GM23338 (cell line): ENCODE data around the gene RINT1. TPM values are rescaled to one million over a fixed set of nuclear protein-coding genes. Genes with fewer than 3 reads are reported as not detected.
A peak's percentile ranks its signal among the peaks of the same experiment; 100 is the strongest.

Experiments used
- ATAC-seq: fragments of 200-7000 bp; cut with Tn5 transposase; 3 replicates; pipeline ENCODE4 v1.9.1; 2020
- DNase-seq: peaks from one replicate; pipeline ENCODE4 v3.0.0-alpha.2; 2015; ENCODE audit warnings: low spot score
- H2AFZ ChIP-seq: fragments of 200-600 bp; sonication (generic); 2 replicates; pipeline ENCODE4 v1.8.0; 2016; ENCODE audit warnings: antibody characterized with exemption, mild to moderate bottlenecking, moderate library complexity
- H3F3A ChIP-seq: fragments of 200-600 bp; sonication (generic); replicated peaks from 2 replicates; pipeline ENCODE4 v1.8.0; 2017; ENCODE audit warnings: antibody characterized with exemption, mixed run types, low read depth
- H3K27ac ChIP-seq: fragments of 200-600 bp; sonication (generic); 2 replicates; pipeline ENCODE4 v1.6.1; 2016; ENCODE audit warnings: low read depth
- H3K27me3 ChIP-seq: fragments of 200-600 bp; sonication (generic); 2 replicates; pipeline ENCODE4 v1.8.0; 2016; ENCODE audit warnings: mild to moderate bottlenecking, mixed run types, moderate library complexity; ENCODE audit not compliant: insufficient read depth
- H3K36me3 ChIP-seq: fragments of 200-600 bp; sonication (generic); 2 replicates; pipeline ENCODE4 v1.8.0; 2016; ENCODE audit warnings: mild to moderate bottlenecking; ENCODE audit not compliant: insufficient read depth
- H3K4me1 ChIP-seq: fragments of 200-600 bp; sonication (generic); 2 replicates; pipeline ENCODE4 v1.8.0; 2016; ENCODE audit warnings: mild to moderate bottlenecking, moderate library complexity; ENCODE audit not compliant: insufficient read depth
- H3K4me2 ChIP-seq: fragments of 200-600 bp; sonication (generic); 2 replicates; pipeline ENCODE4 v1.7.1; 2017; ENCODE audit warnings: mixed run types
- H3K4me3 ChIP-seq: fragments of 200-600 bp; sonication (generic); 2 replicates; pipeline ENCODE4 v1.6.1; 2016; ENCODE audit warnings: mixed run types
- H3K79me2 ChIP-seq: fragments of 200-600 bp; sonication (generic); replicated peaks from 2 replicates; pipeline ENCODE4 v1.8.0; 2017; ENCODE audit warnings: mild to moderate bottlenecking; ENCODE audit not compliant: insufficient read depth
- H3K9me2 ChIP-seq: fragments of 200-600 bp; sonication (generic); 2 replicates; pipeline ENCODE4 v1.8.0; 2017; ENCODE audit not compliant: insufficient read depth
- H4K20me1 ChIP-seq: fragments of 200-600 bp; sonication (generic); replicated peaks from 2 replicates; pipeline ENCODE4 v1.8.0; 2017; ENCODE audit warnings: mild to moderate bottlenecking; ENCODE audit not compliant: insufficient read depth
- H3K27ac Mint-ChIP-seq: 2 replicates; pipeline ENCODE4 v1.8.0; 2020; ENCODE audit warnings: inconsistent platforms, mild to moderate bottlenecking, moderate library complexity, mixed read lengths
- H3K27me3 Mint-ChIP-seq: 3 replicates; pipeline ENCODE4 v1.8.0; 2022; ENCODE audit warnings: low read depth, mild to moderate bottlenecking, moderate library complexity, mixed read lengths, inconsistent platforms; ENCODE audit not compliant: insufficient read depth, poor library complexity
- H3K36me3 Mint-ChIP-seq: 3 replicates; pipeline ENCODE4 v1.8.0; 2021; ENCODE audit warnings: low read depth, mild to moderate bottlenecking, inconsistent platforms, moderate library complexity, mixed read lengths
- H3K4me1 Mint-ChIP-seq: 3 replicates; pipeline ENCODE4 v1.8.0; 2020; ENCODE audit warnings: mild to moderate bottlenecking, inconsistent platforms, mixed read lengths
- H3K4me3 Mint-ChIP-seq: 3 replicates; pipeline ENCODE4 v1.8.0; 2021; ENCODE audit warnings: moderate library complexity, mild to moderate bottlenecking, inconsistent platforms, mixed read lengths
- H3K9me3 Mint-ChIP-seq: 3 replicates; pipeline ENCODE4 v1.8.0; 2020; ENCODE audit warnings: moderate library complexity, mild to moderate bottlenecking, inconsistent platforms, mixed read lengths
- CREB1 ChIP-seq: fragments of 250-450 bp; sonication (Bioruptor Pico); IDR thresholded peaks from 2 replicates; pipeline ENCODE4 v1.5.0; 2020; ENCODE audit warnings: low read depth, mild to moderate bottlenecking, moderate library complexity
- EZH2 ChIP-seq: fragments of 200-600 bp; sonication (generic); IDR thresholded peaks from one replicate; pipeline ENCODE4 v1.8.0; 2017; ENCODE audit warnings: antibody characterized with exemption, mild to moderate bottlenecking, low read depth; ENCODE audit not compliant: unreplicated experiment
- EZH2phosphoT487 ChIP-seq: fragments of 200-600 bp; sonication (generic); IDR thresholded peaks from one replicate; pipeline ENCODE4 v1.8.1; 2018; ENCODE audit warnings: antibody characterized with exemption; ENCODE audit not compliant: unreplicated experiment
- JUNB ChIP-seq: IDR thresholded peaks from one replicate; pipeline ENCODE4 v1.6.1; 2016; ENCODE audit warnings: antibody characterized with exemption; ENCODE audit not compliant: unreplicated experiment
- NANOG ChIP-seq: IDR thresholded peaks from 2 replicates; pipeline ENCODE4 v1.6.1; 2016; ENCODE audit warnings: antibody characterized with exemption, borderline replicate concordance
- STAT1 ChIP-seq: IDR thresholded peaks from one replicate; pipeline ENCODE4 v1.6.1; 2016; ENCODE audit warnings: antibody characterized with exemption; ENCODE audit not compliant: unreplicated experiment
- ZNF114 ChIP-seq: fragments of 250-450 bp; sonication (Bioruptor Pico); IDR thresholded peaks from 2 replicates; pipeline ENCODE4 v1.5.0; 2020; ENCODE audit warnings: mild to moderate bottlenecking, moderate library complexity
- ZNF331 ChIP-seq: fragments of 250-450 bp; sonication (Bioruptor Pico); IDR thresholded peaks from 2 replicates; pipeline ENCODE4 v1.5.0; 2020; ENCODE audit warnings: low read depth, mild to moderate bottlenecking, moderate library complexity
- long read RNA-seq: library from polyadenylated mRNA; unstranded; transcript quantifications from one replicate; pipeline ENCODE4 v2.0.0, GENCODE V29; 2020; ENCODE audit not compliant: unreplicated experiment
- polyA plus RNA-seq: library from polyadenylated mRNA; unstranded; fragments of >200 nt; fragmentation: Nextera tagmentation; extraction: Ambion mirVana; gene quantifications from 2 replicates; pipeline ENCODE4 v1.2.1, GENCODE V29; 2016
- total RNA-seq: library from RNA; depleted of rRNA; stranded (reverse); fragments of >200 nt; shearing (Covaris generic); gene quantifications from 2 replicates; pipeline ENCODE4 v1.2.3, GENCODE V29; 2014; rRNA removed
- TF ChIP-seq, protein P1 (sequence below): fragments of 250-450 bp; sonication (Bioruptor Pico); IDR thresholded peaks from 2 replicates; pipeline ENCODE4 v1.5.0; 2020; ENCODE audit warnings: mild to moderate bottlenecking, moderate library complexity
- TF ChIP-seq, protein P2 (sequence below): IDR thresholded peaks from 2 replicates; pipeline ENCODE4 v1.6.1; 2016; ENCODE audit warnings: antibody characterized with exemption
- TF ChIP-seq, protein P3 (sequence below): IDR thresholded peaks from one replicate; pipeline ENCODE4 v1.6.1; 2018; ENCODE audit warnings: antibody characterized with exemption; ENCODE audit not compliant: unreplicated experiment
- TF ChIP-seq, protein P4 (sequence below), 2 experiments: fragments of 200-600 bp in 1 of 2; sonication (generic) in 1 of 2; conservative IDR thresholded peaks; 2 replicates each; pipeline versions ENCODE4 v1.5.1 to v1.6.1; 2016 to 2017; ENCODE audit warnings: antibody characterized with exemption in 2 of 2, low read depth in 2 of 2, mild to moderate bottlenecking in 2 of 2, moderate library complexity in 1 of 2

The RINT1 gene
- total RNA-seq (31.2 and 31.4 TPM in 2 replicates), polyA plus RNA-seq (14.8 and 18.5 TPM in 2 replicates)
- long read RNA-seq, transcript RINT1-201 (15 exons, 2,976 nt): major isoform, 7 of 9 reads
- long read RNA-seq, partial matches to known transcripts: 2 of 9 reads
- long read RNA-seq, other reads (novel, unspliced or antisense): 0 of 9 reads

- Histone ChIP-seq H4K20me1 (peaks cover 10% of the 10 kb centered on the region), H2AFZ (peak within 1 kb of the TSS; percentile 96), H3K4me3 (peak within 1 kb of the TSS; percentile 95), H3K27me3 (no peaks in the 10 kb centered on the region), H3K9me2 (no peaks in the 10 kb centered on the region), H3K4me2 (peak within 1 kb of the TSS; percentile 94), H3K79me2 (peaks cover 34% of the 10 kb centered on the region), H3K4me1 (peaks cover 18% of the 10 kb centered on the region), H3F3A (no peaks in the 10 kb centered on the region), H3K36me3 (peaks cover 5% of the 10 kb centered on the region; the same call in 1 of the 2 replicates), H3K27ac (peak within 1 kb of the TSS; percentile 45; the same call in 1 of the 2 replicates)
- Mint-ChIP-seq H3K4me1 (peaks cover 10% of the 10 kb centered on the region; the same call in 2 of the 3 replicates), H3K27ac (peak within 1 kb of the TSS; percentile 75; the same call in 1 of the 2 replicates), H3K4me3 (peak within 1 kb of the TSS; percentile 95), H3K9me3 (no peaks in the 10 kb centered on the region), H3K27me3 (peaks cover 9% of the 10 kb centered on the region), H3K36me3 (peaks cover 8% of the 10 kb centered on the region)
- DNase-seq (peak; percentile 95), ATAC-seq (peak; percentile 100)
- no peak for TF ChIP-seq ZNF114 (CRISPR knock-in tag)
- TF ChIP-seq, protein P1, sequence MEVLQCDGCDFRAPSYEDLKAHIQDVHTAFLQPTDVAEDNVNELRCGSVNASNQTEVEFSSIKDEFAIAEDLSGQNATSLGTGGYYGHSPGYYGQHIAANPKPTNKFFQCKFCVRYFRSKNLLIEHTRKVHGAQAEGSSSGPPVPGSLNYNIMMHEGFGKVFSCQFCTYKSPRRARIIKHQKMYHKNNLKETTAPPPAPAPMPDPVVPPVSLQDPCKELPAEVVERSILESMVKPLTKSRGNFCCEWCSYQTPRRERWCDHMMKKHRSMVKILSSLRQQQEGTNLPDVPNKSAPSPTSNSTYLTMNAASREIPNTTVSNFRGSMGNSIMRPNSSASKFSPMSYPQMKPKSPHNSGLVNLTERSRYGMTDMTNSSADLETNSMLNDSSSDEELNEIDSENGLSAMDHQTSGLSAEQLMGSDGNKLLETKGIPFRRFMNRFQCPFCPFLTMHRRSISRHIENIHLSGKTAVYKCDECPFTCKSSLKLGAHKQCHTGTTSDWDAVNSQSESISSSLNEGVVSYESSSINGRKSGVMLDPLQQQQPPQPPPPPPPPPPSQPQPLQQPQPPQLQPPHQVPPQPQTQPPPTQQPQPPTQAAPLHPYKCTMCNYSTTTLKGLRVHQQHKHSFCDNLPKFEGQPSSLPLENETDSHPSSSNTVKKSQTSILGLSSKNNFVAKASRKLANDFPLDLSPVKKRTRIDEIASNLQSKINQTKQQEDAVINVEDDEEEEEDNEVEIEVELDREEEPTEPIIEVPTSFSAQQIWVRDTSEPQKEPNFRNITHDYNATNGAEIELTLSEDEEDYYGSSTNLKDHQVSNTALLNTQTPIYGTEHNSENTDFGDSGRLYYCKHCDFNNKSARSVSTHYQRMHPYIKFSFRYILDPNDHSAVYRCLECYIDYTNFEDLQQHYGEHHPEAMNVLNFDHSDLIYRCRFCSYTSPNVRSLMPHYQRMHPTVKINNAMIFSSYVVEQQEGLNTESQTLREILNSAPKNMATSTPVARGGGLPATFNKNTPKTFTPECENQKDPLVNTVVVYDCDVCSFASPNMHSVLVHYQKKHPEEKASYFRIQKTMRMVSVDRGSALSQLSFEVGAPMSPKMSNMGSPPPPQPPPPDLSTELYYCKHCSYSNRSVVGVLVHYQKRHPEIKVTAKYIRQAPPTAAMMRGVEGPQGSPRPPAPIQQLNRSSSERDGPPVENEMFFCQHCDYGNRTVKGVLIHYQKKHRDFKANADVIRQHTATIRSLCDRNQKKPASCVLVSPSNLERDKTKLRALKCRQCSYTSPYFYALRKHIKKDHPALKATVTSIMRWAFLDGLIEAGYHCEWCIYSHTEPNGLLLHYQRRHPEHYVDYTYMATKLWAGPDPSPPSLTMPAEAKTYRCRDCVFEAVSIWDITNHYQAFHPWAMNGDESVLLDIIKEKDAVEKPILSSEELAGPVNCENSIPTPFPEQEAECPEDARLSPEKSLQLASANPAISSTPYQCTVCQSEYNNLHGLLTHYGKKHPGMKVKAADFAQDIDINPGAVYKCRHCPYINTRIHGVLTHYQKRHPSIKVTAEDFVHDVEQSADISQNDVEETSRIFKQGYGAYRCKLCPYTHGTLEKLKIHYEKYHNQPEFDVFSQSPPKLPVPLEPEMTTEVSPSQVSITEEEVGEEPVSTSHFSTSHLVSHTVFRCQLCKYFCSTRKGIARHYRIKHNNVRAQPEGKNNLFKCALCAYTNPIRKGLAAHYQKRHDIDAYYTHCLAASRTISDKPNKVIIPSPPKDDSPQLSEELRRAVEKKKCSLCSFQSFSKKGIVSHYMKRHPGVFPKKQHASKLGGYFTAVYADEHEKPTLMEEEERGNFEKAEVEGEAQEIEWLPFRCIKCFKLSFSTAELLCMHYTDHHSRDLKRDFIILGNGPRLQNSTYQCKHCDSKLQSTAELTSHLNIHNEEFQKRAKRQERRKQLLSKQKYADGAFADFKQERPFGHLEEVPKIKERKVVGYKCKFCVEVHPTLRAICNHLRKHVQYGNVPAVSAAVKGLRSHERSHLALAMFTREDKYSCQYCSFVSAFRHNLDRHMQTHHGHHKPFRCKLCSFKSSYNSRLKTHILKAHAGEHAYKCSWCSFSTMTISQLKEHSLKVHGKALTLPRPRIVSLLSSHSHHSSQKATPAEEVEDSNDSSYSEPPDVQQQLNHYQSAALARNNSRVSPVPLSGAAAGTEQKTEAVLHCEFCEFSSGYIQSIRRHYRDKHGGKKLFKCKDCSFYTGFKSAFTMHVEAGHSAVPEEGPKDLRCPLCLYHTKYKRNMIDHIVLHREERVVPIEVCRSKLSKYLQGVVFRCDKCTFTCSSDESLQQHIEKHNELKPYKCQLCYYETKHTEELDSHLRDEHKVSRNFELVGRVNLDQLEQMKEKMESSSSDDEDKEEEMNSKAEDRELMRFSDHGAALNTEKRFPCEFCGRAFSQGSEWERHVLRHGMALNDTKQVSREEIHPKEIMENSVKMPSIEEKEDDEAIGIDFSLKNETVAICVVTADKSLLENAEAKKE (CRISPR knock-in tag): no peak
- no peak for TF ChIP-seq JUNB
- TF ChIP-seq, protein P2, sequence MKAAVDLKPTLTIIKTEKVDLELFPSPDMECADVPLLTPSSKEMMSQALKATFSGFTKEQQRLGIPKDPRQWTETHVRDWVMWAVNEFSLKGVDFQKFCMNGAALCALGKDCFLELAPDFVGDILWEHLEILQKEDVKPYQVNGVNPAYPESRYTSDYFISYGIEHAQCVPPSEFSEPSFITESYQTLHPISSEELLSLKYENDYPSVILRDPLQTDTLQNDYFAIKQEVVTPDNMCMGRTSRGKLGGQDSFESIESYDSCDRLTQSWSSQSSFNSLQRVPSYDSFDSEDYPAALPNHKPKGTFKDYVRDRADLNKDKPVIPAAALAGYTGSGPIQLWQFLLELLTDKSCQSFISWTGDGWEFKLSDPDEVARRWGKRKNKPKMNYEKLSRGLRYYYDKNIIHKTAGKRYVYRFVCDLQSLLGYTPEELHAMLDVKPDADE: peak; percentile 90
- no peak for TF ChIP-seq STAT1
- no peak for TF ChIP-seq CREB1 (CRISPR knock-in tag)
- no peak for TF ChIP-seq ZNF331 (CRISPR knock-in tag)
- TF ChIP-seq NANOG: no peak
- TF ChIP-seq, protein P3, sequence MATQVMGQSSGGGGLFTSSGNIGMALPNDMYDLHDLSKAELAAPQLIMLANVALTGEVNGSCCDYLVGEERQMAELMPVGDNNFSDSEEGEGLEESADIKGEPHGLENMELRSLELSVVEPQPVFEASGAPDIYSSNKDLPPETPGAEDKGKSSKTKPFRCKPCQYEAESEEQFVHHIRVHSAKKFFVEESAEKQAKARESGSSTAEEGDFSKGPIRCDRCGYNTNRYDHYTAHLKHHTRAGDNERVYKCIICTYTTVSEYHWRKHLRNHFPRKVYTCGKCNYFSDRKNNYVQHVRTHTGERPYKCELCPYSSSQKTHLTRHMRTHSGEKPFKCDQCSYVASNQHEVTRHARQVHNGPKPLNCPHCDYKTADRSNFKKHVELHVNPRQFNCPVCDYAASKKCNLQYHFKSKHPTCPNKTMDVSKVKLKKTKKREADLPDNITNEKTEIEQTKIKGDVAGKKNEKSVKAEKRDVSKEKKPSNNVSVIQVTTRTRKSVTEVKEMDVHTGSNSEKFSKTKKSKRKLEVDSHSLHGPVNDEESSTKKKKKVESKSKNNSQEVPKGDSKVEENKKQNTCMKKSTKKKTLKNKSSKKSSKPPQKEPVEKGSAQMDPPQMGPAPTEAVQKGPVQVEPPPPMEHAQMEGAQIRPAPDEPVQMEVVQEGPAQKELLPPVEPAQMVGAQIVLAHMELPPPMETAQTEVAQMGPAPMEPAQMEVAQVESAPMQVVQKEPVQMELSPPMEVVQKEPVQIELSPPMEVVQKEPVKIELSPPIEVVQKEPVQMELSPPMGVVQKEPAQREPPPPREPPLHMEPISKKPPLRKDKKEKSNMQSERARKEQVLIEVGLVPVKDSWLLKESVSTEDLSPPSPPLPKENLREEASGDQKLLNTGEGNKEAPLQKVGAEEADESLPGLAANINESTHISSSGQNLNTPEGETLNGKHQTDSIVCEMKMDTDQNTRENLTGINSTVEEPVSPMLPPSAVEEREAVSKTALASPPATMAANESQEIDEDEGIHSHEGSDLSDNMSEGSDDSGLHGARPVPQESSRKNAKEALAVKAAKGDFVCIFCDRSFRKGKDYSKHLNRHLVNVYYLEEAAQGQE: no peak
- TF ChIP-seq, protein P4, sequence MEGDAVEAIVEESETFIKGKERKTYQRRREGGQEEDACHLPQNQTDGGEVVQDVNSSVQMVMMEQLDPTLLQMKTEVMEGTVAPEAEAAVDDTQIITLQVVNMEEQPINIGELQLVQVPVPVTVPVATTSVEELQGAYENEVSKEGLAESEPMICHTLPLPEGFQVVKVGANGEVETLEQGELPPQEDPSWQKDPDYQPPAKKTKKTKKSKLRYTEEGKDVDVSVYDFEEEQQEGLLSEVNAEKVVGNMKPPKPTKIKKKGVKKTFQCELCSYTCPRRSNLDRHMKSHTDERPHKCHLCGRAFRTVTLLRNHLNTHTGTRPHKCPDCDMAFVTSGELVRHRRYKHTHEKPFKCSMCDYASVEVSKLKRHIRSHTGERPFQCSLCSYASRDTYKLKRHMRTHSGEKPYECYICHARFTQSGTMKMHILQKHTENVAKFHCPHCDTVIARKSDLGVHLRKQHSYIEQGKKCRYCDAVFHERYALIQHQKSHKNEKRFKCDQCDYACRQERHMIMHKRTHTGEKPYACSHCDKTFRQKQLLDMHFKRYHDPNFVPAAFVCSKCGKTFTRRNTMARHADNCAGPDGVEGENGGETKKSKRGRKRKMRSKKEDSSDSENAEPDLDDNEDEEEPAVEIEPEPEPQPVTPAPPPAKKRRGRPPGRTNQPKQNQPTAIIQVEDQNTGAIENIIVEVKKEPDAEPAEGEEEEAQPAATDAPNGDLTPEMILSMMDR (conservative IDR thresholded peaks at IDR 0.05; ENCODE audit: low read depth in 2 of 2): peak; percentile 75 to 84
- no peak for TF ChIP-seq EZH2phosphoT487
- TF ChIP-seq EZH2: no peak
Observed at GRCh38 chr7:105531792-105532671, at the start of gene RINT1. TSS of gene RINT1 (plus strand) at chr7:105532201. CDS start at chr7:105532316, 115 bp downstream.
